ENCODE measurements around the gene SCN4A.

SCN4A gene

GRCh38 chr17:63954402-63955063, 18.2 kb downstream of the SCN4A start:
- peak; percentile 16 for DNase-seq

GRCh38 chr17:63950940-63951907, 21.5 kb downstream of the SCN4A start:
- no peak for DNase-seq

GRCh38 chr17:63949576-63950250, 23.0 kb downstream of the SCN4A start:
- DNase-seq = no peak

DNA sequence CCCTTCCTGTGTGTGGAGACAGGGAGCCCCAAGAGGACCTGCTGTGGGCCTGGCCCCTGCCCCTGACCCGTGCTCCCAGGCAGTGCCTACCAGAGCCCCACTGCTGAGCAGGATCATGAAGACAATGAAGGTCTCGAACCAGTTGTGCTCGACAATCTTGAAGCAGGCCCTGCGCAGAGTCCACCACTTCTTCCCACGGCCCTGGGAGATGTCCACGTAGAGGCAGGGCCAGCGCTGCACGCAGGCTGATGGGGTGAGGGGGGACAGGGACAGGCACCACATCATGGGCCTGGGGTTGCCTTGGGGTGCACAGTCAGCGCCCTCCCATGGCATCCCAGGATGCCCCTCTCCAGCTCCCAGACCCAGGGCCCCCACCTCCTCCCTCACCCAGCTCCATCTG, 24.2 kb downstream of the SCN4A start:
- DNase-seq = no peak

DNA sequence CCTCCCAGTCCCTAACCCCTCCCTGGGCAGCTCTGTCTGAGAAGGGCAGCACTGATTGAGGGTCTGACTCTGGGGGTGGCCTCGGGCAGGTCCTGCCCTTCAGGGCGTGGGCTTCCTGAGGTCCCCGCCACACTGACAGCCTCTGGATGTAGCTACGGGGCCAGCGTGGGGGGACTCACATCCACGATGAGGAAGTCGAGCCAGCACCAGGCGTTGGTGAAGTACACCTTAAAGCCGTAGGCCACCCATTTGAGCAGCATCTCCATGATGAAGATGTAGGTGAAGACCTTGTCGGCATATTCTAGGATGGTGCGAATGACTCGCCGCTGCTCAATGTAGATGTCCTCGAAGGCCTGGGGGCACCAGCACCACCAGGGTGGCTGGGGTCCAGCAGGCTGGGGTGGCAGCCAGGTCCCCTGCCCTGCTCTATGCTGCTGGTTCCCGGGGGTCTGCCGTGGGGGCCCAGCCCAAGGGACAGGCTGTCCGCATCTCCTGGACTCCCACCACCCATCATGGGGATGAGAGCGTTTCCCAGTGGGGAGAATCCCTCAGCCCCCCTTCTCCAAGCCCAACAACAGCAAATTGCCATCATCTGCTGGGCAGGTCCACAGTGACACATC, 24.9 kb downstream of the SCN4A start:
- no peak for DNase-seq

DNA sequence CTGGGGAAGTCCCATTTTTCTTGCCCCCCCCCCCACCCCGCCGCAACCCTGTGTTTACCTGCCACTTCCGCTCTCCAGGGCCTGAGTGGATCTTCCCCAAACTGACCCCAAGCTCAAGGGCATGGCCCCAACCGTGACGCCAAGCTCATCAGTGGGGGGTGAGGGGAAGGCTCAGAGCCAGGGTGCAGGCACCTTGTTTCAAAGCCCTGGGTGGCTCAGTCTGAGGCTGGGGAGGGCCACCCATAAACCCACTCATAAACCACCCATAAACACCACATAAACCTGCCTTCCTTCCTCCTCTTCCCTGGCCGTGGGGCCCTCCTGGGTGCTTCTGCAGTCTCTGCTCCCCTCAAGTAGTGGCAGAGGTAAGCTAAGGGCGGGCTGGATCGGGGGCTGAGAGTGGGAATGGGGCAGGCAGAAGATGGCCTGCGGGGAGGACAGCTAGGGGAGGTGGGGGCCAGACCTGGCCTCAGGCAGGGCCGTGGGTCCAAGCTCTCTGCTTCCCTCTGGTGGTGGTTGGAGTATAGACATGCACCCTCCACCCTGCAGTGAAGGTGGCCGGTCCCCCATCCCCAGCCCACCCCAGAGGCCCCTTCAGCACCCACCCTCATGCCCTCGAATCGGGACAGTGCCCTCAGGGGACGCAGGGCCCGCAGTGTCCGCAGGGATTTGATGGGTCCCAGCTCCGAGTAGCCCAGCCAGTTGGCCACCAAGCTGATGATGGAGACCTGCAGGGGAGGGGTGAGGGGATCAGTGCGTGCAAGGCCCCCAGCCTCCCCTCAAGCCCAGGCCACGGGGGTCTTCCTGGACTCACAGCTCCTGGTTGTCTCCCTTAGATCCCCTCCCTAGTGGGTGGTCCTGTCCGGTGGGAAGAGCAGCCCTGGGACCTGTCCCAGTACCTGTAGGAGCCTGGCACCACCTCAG, 26.0 kb downstream of the SCN4A start:
- DNase-seq = peak; percentile 58

DNA sequence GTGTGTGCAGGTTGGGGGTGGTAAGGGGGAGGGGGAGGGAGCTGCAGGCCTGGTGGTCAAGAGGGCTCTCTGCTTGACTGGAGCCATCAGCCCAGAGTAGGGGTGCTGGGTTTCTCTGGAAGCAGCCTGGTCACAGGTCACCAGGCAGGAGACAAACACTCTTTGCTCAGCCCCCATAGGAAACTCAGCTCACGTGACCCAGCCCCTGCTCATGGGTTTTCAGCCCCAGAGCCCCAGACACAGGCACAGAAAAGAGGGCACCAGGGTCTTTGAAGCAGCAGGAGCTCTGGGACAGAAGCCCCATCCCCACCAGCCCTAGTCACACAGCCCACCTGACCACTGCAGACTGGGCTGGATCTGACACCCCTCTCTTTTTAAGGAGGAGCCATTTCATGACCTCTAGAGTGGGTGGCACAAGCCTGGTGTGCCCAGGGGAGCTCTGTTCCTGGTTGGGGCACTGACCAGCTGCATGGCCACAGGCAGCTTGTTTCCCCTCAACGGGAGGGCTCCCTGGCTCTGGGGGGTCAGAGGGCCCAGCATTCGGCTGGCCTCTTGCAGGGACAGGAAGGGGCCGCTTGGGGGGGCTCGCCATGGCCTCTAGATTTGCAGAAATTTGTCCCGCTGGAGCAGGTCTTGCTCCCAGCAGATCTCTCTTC, 26.8 kb downstream of the SCN4A start:
- no peak for DNase-seq

- DNase-seq = no peak
These were observed 27.8 kb downstream of the SCN4A start for GRCh38 chr17:63944736-63945499.

DNA sequence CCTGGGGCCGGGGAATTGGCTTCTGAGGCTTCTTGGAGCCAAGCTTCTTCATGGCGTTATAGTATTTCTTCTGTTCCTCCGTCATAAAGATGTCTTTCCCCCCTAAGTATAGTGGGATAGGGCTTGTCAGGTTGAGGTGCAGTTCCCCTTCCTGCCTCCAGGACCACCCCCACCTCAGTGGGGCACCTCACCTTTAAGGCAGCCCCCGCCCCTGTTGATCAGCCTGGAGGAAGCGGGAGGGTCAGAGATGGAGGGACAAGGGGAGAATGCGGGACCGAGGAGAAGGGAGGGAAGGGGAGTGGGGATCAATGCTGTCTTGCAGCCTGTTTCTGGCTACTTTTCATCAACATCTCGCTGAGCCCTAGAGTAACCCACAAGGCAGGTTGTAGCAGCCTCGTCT, 29.0 kb downstream of the SCN4A start:
- no peak for DNase-seq

- no peak for DNase-seq
These were observed 30.3 kb downstream of the SCN4A start for GRCh38 chr17:63942309-63942985.

GRCh38 chr17:63941751-63942150, 31.0 kb downstream of the SCN4A start:
- DNase-seq = no peak

DNA sequence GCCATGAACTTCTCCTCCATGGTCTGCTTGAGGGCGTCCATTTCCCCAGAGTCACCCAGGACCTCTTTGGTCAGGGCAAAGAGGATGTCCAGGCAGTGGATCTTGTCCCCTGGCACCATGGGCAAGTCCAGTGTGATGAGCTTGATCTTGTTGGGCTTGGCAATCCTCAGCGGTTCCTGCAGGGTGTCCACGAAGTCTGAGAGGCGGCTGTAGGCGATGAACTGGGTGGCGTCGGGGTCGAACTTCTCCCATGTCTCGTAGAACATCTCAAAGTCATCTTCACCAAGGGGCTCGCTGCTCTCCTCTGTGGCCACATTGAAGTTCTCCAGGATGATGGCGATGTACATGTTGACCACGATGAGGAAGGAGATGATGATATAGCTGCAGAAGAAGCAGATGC, 31.6 kb downstream of the SCN4A start:
- no peak for DNase-seq

GRCh38 chr17:63940584-63940983, 32.1 kb downstream of the SCN4A start:
- DNase-seq = no peak

DNA sequence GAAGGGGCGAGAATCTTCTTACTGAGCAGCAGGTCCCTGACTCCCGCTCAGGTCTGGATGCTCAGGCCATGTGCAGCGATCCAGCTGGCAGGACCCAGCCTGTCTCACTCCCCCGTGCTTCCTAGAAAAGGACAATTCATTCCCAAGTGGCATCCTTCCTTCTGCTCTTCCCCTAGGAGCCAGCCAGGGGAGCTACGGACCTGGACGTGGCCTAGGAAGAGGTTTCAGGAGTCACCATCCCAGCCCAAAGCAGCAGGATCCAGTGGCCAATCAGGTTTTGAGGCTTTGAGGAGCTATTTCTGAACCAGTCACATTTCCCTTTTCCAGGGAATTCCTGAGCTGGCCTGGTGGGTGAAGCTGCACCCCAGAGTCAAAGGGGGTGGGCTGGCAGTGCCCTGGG, 32.8 kb downstream of the SCN4A start:
- no peak for DNase-seq

- no peak for DNase-seq
These were observed 33.3 kb downstream of the SCN4A start for GRCh38 chr17:63939401-63939800.

DNA sequence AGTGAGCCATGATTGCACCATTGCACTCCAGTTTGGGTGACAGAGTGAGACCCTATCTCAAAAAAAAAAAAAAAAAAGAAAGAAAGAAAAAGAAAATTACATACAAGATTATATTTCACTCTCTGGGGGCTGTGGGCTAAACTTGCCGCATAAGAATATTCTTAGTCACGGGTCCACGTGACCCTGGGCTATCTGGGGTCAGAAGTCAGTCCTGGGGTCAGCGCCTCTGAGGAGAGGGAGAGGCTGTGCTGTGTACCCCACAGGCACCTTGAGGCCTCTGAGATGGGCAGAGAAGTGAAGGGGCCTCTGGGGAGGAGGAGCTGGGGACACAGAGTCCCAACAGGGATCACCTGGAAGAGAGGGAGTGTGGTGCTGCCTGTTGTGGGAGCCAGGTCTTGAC, 34.8 kb downstream of the SCN4A start:
- no peak for DNase-seq

DNA sequence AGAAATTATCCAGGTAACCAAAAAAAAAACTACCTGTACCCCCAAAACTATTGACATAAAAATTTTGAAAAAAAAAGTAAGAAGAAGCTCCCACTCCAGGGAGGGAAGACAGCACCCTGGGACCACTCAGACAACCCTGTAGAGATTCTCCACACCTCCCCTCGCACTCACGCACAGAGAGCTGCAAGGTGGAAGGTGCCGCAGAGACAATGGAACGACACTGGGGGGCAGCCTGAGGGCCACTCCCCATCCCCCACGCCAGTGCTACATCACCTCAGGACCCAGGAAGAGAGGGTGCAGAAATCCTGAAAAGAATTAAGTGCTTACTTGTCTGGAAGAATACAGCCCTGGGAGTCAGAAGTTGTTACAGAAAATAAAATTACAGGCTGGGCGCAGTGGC, 35.4 kb downstream of the SCN4A start:
- no peak for DNase-seq

- DNase-seq = no peak
These were observed 38.3 kb downstream of the SCN4A start for GRCh38 chr17:63934183-63935112.

DNA sequence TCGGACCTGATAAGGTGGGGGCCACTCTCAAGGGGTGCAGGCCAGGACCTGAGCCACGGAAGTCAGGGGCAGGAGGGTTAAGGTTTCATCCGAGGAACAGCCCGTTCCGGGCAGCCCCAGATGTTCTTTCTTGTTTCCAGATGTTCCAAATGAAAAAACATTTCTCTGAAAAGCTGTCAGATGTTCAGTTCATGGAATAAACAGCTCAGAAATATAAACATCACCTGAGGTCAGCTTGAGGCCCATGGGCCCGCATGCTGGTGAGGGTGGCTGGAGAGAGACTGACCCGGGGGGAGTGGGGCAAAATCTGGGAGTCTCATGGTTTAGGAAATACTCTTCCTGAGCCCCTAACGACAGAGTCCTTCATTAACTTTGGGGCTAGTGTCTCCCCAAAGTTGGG, 39.1 kb downstream of the SCN4A start:
- DNase-seq = no peak
